HG03095 (cell line): ENCODE results near the gene UBALD1.

Experiments
- ATAC-seq: cut with Tn5 transposase; IDR thresholded peaks from one replicate; pipeline ENCODE4 v1.9.1; 2021; ENCODE audit warnings: moderate library complexity; ENCODE audit not compliant: unreplicated experiment

The UBALD1 gene

GRCh38 chr16:4561596-4561995, 53.1 kb downstream of the UBALD1 start:
- ATAC-seq = no peak
